NB4 (cell line): ENCODE measurements around the gene CREB3L4.

Source experiments
- CTCF ChIP-seq: IDR thresholded peaks from one replicate; pipeline ENCODE4 v1.5.1; 2012; ENCODE audit warnings: low read depth, low read length
- POLR2A ChIP-seq: IDR thresholded peaks from 2 replicates; pipeline ENCODE4 v1.6.1; 2011; ENCODE audit warnings: mild to moderate bottlenecking; ENCODE audit not compliant: insufficient read length; ENCODE audit errors: extremely low read depth

GRCh38 chr1:153921803-153922075, 46.0 kb upstream of the CREB3L4 start:
- TF ChIP-seq CTCF, result no peak
- TF ChIP-seq POLR2A, result no peak
